ENCODE results near the gene JAZF1.
A peak's percentile ranks its signal among the peaks of the same experiment; 100 is the strongest.

The JAZF1 gene

DNA sequence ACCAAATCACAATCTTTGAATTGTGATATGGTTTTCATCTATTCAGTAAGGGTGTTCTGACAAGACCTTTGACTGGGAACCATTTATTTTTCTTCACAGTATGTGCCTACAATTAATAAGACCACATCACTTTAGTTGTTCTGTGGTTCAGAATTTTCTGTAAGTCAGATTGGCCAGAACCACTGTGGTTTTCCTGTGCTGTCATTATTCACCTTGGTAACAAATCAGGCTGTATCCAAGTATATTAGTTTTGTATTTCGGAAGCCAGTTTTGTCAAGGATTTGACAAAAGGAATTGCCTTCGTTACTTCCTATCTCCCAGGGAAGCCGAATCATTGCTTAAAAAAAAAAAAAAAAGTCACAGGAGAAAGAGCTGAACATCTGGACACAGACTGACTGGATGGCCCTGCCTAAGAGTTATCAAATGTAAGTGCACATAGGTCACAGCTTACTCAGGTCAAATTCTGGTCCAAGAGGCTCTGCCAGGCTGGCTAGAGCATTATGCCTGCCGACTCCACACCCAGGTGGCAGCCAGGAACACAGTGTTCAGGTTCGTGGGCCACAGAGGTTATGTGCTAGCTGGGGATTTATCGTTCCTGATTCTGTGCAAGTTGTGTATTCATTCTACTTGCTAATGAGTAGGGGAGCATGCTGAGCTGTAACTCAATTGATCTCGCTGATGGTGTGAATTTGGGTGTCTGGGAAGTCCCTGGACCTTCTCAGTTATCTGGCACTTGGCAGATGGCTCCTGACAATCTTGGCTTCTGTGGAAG, 175.3 kb downstream of the JAZF1 start:
- no peak overlapping the region for H3K4me3 Mint-ChIP-seq
- no peaks in the 10 kb centered on the region for H3K9me3 Mint-ChIP-seq
- DNase-seq (ENCODE audit: low spot score in 2 of 2) (no peak), ATAC-seq (ENCODE audit: low read depth) (no peak)
- H3K27ac Mint-ChIP-seq, result peak overlapping the region; percentile 41
- H3K4me1 Mint-ChIP-seq, result peaks cover 23% of the 10 kb centered on the region
- H3K27me3 Mint-ChIP-seq, result no peaks in the 10 kb centered on the region
- peaks cover 9% of the 10 kb centered on the region for H3K36me3 Mint-ChIP-seq

DNA sequence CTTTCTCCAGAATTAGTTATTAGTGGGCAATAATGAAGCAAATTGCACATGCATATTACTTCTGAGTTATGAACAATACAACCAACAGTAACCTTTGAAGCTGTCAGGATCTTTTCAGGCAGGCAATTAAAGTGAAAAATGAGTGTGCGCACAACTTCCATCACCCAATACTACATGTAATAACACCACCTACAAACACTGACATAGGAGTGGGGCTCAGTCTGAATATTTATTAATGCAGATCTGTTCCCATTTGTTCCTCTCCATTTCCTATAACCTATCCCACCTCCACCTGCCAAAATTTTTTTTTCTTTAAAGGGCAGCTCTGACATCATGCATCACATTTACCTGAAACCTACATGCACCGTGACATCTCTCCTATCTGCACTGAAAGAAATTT, 177.2 kb downstream of the JAZF1 start:
- DNase-seq (ENCODE audit: low spot score in 2 of 2) (no peak), ATAC-seq (ENCODE audit: low read depth) (no peak)
- H3K9me3 Mint-ChIP-seq, result no peaks in the 10 kb centered on the region
- no peak overlapping the region for H3K27ac Mint-ChIP-seq
- H3K36me3 Mint-ChIP-seq, result peaks cover 12% of the 10 kb centered on the region
- H3K4me3 Mint-ChIP-seq, result no peak overlapping the region
- H3K27me3 Mint-ChIP-seq, result no peaks in the 10 kb centered on the region
- peaks cover 15% of the 10 kb centered on the region for H3K4me1 Mint-ChIP-seq

DNA sequence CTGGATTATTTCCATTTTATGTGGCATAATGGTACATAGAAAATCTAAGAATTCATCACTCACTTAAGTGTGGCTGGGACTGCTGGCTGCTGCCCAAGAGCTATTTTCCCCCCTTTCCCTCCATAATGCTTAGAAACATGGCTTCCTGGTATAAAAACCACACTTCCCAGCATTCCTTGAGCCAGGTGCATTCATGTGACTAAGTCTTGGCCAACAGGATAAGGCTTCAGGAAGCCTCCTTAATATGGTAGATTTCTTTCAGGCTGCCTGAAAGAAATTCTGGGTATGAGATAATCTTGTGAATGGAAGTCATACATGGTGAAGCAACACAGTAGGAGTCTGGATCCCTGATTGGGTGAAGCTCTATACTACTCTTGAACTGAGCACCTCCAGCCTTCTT, 178.0 kb downstream of the JAZF1 start:
- DNase-seq (ENCODE audit: low spot score in 2 of 2) (no peak), ATAC-seq (ENCODE audit: low read depth) (no peak)
- peaks cover 15% of the 10 kb centered on the region for H3K36me3 Mint-ChIP-seq
- H3K27ac Mint-ChIP-seq, result peak overlapping the region; percentile 69
- no peak overlapping the region for H3K4me3 Mint-ChIP-seq
- H3K27me3 Mint-ChIP-seq, result no peaks in the 10 kb centered on the region
- peaks cover 17% of the 10 kb centered on the region for H3K4me1 Mint-ChIP-seq
- no peaks in the 10 kb centered on the region for H3K9me3 Mint-ChIP-seq

DNA sequence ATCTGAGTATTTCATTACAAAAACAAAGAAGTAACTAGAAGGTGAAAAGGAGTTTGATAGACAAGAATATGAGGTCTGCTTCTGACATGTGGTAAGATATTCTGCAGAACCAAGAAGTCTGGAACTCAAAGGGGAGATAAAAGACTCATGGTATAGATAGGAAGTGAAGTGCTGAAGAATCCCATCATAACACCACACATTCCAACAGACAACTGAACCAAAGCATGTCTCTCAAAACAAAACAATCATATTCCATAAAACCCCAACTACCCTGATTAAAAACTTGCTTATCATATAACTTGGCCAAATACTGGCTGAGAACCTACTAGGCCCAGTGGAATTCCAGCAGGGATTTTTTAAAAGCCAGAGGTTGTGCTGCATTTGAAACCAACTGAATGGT, 178.7 kb downstream of the JAZF1 start:
- Mint-ChIP-seq H3K27ac (no peak overlapping the region), H3K9me3 (no peaks in the 10 kb centered on the region), H3K4me3 (no peak overlapping the region), H3K4me1 (peaks cover 21% of the 10 kb centered on the region), H3K36me3 (peaks cover 15% of the 10 kb centered on the region), H3K27me3 (no peaks in the 10 kb centered on the region)
- no peak for ATAC-seq (ENCODE audit: low read depth)
- DNase-seq (ENCODE audit: low spot score in 2 of 2), result no peak

DNA sequence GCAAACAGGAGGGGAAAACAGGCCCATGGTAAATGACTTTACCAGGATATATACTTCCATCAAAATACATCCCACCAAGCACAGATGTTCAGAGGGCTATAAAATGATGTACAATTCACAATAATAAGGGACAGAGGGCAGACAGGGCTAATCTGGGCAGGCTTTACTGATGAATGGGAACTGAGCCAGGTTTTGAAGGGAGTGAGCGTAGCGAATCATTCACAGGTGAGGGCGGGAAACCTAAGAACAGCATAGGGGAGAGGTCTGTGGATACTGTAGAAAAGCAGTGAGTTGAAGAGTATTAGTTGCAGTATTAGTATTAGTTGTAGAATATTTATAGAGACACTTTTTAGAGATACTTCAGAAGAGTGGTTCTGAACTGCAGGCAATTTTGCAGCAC, 180.8 kb downstream of the JAZF1 start:
- Mint-ChIP-seq H3K27ac (peak overlapping the region; percentile 22), H3K4me3 (no peak overlapping the region), H3K9me3 (no peaks in the 10 kb centered on the region), H3K27me3 (no peaks in the 10 kb centered on the region), H3K36me3 (peaks cover 16% of the 10 kb centered on the region), H3K4me1 (peaks cover 25% of the 10 kb centered on the region)
- ATAC-seq (ENCODE audit: low read depth), result no peak
- no peak for DNase-seq (ENCODE audit: low spot score in 2 of 2)

DNA sequence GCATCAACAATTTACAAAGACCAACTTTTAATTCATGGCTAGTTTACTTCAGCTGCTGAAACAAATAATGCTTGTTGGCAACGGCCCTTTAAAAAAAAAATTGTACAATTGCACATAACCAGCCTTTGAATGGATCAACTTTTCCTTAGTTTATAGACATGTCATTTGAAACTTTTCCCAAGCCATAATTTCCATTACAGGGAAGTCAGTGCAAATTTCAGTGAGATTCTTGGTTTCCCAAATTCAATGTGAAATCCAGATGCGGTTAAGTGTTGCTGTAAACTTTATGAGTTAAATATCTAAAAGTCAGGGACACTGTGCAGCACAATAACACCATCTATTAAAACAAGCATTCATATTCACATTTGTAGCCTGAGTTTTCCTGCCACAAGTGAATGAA, 182.2 kb downstream of the JAZF1 start:
- ATAC-seq (ENCODE audit: low read depth) (no peak), DNase-seq (ENCODE audit: low spot score in 2 of 2) (no peak)
- H3K27me3 Mint-ChIP-seq, result no peaks in the 10 kb centered on the region
- no peak overlapping the region for H3K4me3 Mint-ChIP-seq
- peaks cover 17% of the 10 kb centered on the region for H3K36me3 Mint-ChIP-seq
- H3K27ac Mint-ChIP-seq, result no peak overlapping the region
- H3K4me1 Mint-ChIP-seq, result peaks cover 27% of the 10 kb centered on the region
- H3K9me3 Mint-ChIP-seq, result no peaks in the 10 kb centered on the region

DNA sequence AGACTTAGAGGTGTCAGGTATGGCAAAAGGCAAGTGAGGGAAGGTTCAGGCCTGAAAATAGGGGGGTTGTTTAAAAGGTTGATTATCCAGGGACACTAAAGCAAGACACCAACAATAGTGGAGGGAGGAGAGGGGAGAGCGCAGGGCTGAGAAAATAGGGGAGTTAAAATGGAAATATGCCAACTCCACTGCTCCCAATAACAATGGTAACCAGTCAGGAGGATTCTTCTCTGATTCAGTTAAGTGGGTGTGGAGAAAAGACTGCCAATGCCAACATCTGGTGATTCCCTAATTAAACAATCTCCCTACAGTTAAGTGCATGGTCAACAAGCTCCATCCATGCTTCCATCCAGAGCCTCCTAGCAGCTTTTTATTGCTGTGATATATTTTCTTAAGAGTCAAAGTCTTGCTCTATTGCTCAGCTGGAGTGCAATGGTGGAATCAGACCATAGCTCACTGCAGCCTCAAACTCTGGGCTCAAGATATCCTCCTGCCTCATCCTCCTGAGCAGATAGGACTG, 183.3 kb downstream of the JAZF1 start:
- Mint-ChIP-seq H3K27ac (no peak overlapping the region), H3K4me3 (no peak overlapping the region), H3K27me3 (no peaks in the 10 kb centered on the region), H3K9me3 (no peaks in the 10 kb centered on the region), H3K36me3 (peaks cover 19% of the 10 kb centered on the region), H3K4me1 (peaks cover 30% of the 10 kb centered on the region)
- ATAC-seq (ENCODE audit: low read depth) (no peak), DNase-seq (ENCODE audit: low spot score in 2 of 2) (no peak)

DNA sequence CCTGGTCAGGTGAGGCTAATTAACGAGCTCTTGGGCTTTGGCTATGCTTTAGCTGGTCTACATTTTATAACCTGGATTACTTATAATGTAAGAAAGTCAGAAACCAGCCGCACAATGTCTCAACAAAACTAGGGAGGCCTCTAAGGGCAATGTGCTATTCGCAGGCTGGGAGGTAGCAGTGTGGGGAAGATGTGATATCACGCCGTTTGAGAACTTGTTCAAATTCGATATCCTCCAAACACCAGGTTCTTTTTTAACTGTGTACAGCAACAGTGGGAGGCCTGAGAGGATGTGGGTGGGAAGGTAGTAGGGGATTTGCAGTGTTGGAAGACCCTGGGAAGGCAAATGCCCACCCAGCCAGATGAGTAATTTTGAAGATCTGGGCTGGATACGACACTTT, 184.5 kb downstream of the JAZF1 start:
- Mint-ChIP-seq H3K36me3 (peaks cover 22% of the 10 kb centered on the region), H3K4me1 (peaks cover 23% of the 10 kb centered on the region), H3K4me3 (no peak overlapping the region), H3K27me3 (no peaks in the 10 kb centered on the region), H3K9me3 (no peaks in the 10 kb centered on the region), H3K27ac (no peak overlapping the region)
- ATAC-seq (ENCODE audit: low read depth) (no peak), DNase-seq (ENCODE audit: low spot score in 2 of 2) (no peak)

DNA sequence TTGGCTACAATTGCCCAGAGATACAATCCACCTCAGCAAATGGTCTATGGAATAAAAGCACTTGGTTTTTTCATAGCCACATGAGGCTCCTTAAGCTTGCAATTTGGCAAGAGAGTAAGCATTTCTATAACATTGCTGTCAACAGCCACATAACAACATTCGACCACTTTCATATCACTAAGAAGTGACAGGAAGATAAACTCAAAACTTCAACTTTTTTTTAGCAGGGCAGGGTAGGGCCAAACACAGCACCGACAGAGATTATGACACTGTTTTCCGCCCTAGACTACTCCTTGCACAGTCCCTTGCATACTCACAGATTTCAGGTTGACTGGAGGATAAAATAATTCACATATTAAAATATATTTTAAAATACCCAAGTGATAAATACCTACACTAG, 185.4 kb downstream of the JAZF1 start:
- H3K4me1 Mint-ChIP-seq, result peaks cover 23% of the 10 kb centered on the region
- ATAC-seq (ENCODE audit: low read depth) (no peak), DNase-seq (ENCODE audit: low spot score in 2 of 2) (no peak)
- H3K9me3 Mint-ChIP-seq, result no peaks in the 10 kb centered on the region
- no peaks in the 10 kb centered on the region for H3K27me3 Mint-ChIP-seq
- H3K27ac Mint-ChIP-seq, result peak overlapping the region; percentile 47
- H3K36me3 Mint-ChIP-seq, result peaks cover 26% of the 10 kb centered on the region
- no peak overlapping the region for H3K4me3 Mint-ChIP-seq

DNA sequence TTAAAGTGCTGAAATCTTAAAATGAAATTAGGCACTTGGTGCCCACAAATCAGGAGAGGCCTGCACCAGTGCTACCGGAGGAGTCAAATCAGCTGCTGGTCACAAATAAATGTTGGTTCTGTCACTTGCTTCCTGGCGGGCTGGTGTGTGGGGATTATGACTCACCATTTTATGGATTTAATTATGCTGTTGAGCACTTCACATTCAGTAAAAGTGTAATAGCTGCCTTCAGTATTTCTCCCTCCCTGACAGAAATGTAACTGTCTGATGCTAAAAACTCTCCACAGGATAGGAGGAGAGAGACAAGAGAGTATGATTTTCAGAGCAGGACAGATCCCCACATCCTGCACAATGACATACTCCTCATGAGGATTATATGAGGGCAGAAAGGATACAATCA, 186.0 kb downstream of the JAZF1 start:
- peak overlapping the region; percentile 47 for H3K27ac Mint-ChIP-seq
- no peak overlapping the region for H3K4me3 Mint-ChIP-seq
- no peaks in the 10 kb centered on the region for H3K9me3 Mint-ChIP-seq
- ATAC-seq (ENCODE audit: low read depth) (no peak), DNase-seq (ENCODE audit: low spot score in 2 of 2) (no peak)
- peaks cover 24% of the 10 kb centered on the region for H3K36me3 Mint-ChIP-seq
- H3K4me1 Mint-ChIP-seq, result peaks cover 20% of the 10 kb centered on the region
- H3K27me3 Mint-ChIP-seq, result no peaks in the 10 kb centered on the region

DNA sequence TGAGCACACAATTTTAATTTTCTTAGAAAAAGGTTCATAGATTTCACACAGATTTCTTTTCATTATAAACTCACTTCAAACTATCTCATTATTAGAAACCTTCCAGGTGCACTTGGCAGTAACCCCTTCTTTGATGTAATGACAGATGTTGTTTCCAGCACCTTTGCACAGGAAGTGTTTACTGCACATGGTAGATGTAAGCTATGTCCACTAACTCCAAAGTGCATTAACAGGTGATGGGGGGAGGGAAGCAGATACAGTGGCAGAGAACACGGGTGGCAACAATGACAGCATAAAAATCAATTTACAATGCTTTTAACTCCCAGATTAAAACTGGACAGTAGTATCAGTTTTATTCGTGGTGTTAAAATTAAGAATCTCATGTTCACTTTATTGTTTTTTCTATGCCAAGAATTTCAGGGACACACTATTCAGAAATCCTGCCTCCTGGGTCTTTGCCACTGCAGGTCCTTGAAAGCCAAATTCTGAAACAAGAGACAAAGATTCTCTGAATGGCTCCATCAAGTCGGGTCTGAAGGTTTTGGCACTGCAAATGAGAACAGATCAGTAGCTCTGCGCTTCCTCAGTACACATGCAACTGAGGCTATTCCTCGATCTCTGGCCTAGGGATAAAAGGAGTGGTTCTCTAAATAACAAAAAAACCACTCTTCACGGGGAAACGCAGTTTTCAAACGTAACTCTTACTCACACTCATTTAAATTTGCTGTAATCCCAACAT, 187.7 kb downstream of the JAZF1 start:
- H3K36me3 Mint-ChIP-seq, result peaks cover 32% of the 10 kb centered on the region
- no peaks in the 10 kb centered on the region for H3K27me3 Mint-ChIP-seq
- DNase-seq (ENCODE audit: low spot score in 2 of 2) (no peak), ATAC-seq (ENCODE audit: low read depth) (no peak)
- H3K4me1 Mint-ChIP-seq, result peaks cover 19% of the 10 kb centered on the region
- no peaks in the 10 kb centered on the region for H3K9me3 Mint-ChIP-seq
- no peak overlapping the region for H3K27ac Mint-ChIP-seq
- no peak overlapping the region for H3K4me3 Mint-ChIP-seq

DNA sequence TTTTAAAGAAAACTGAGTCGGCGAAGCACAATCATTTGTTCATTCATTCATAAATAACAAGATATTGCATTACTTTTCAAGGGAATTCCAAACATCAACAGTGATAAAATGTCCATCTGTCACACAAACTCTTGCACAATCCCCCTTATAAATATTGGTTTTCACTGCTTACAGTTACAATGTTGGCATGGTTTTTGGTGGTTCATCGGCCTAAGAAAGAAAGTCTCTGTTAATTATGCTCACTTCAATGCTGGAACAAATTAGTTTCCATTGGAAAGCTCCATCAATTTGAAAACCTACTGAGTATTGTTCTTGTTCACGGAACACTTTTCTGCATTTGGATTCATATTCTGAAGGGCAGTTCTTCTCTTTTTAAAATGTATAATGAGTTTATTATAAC, 188.5 kb downstream of the JAZF1 start:
- Mint-ChIP-seq H3K27ac (no peak overlapping the region), H3K4me1 (peaks cover 15% of the 10 kb centered on the region), H3K4me3 (no peak overlapping the region), H3K27me3 (no peaks in the 10 kb centered on the region), H3K36me3 (peaks cover 30% of the 10 kb centered on the region), H3K9me3 (no peaks in the 10 kb centered on the region)
- DNase-seq (ENCODE audit: low spot score in 2 of 2) (no peak), ATAC-seq (ENCODE audit: low read depth) (no peak)

DNA sequence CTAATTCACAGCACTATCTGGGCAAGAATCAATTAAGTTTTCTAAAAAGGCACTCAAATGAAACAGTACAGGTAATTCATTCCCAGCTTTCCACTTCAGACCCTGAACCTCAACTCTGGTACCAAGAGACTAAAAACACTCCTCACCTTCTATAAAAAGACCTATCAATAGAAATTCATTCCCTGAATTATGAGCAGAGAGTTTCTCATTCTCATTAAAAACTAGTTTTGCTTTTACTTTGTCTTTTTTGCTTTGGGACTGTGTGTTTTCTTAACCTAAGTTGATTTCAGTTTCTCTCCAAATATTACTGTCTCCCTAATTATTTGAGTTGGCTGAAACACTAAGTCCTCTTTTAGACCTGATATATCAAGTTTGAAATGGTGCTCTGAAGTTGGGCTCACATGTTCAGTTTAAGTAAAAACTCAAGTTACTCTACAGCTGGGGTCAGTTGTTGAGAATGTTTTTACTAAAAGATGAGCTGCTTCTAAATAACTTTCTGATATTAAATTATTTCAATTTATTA, 189.5 kb downstream of the JAZF1 start:
- DNase-seq (ENCODE audit: low spot score in 2 of 2) (no peak), ATAC-seq (ENCODE audit: low read depth) (no peak)
- Mint-ChIP-seq H3K36me3 (peaks cover 27% of the 10 kb centered on the region), H3K4me1 (peaks cover 12% of the 10 kb centered on the region), H3K9me3 (no peaks in the 10 kb centered on the region), H3K4me3 (no peak overlapping the region), H3K27ac (peak overlapping the region; percentile 63), H3K27me3 (no peaks in the 10 kb centered on the region)

DNA sequence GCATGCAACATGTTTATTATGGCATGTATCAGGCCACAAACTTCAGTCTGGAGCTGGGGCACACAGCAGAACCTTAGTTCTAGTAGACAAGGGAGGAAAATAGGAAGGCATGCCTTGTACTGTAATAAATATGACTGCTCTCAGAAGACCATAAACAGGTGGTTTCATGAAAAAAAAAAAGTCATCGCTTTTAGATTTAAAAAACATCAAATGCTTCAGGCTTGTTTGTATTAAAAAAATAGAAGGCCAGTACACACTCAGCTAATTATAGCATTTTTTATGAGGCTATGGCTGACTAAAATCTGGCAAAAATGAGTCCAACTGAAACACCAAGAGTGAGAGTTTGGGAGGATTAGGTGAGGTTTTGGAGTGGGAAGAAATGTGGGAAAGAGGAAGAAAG, 204.1 kb downstream of the JAZF1 start:
- no peaks in the 10 kb centered on the region for H3K27me3 Mint-ChIP-seq
- H3K9me3 Mint-ChIP-seq, result peaks cover 11% of the 10 kb centered on the region
- peaks cover 26% of the 10 kb centered on the region for H3K4me1 Mint-ChIP-seq
- peaks cover 46% of the 10 kb centered on the region for H3K36me3 Mint-ChIP-seq
- ATAC-seq (ENCODE audit: low read depth), result no peak
- no peak overlapping the region for H3K27ac Mint-ChIP-seq
- no peak overlapping the region for H3K4me3 Mint-ChIP-seq
- DNase-seq (ENCODE audit: low spot score in 2 of 2), result no peak

Data from memory B cell (primary cell).